Fibroblast of lung (primary cell): ENCODE data around the gene ANKLE2. TPM values are rescaled to one million over a fixed set of nuclear protein-coding genes. Genes with fewer than 3 reads are reported as not detected.
A peak's percentile ranks its signal among the peaks of the same experiment; 100 is the strongest.

ENCODE experiments used
- DNase-seq, 2 donors: peaks; one replicate each; pipeline versions ENCODE4 v3.0.0 to v3.0.0-alpha.2; 2010; ENCODE audit warnings: low read depth in 2 of 2
- H2AFZ ChIP-seq: 2 replicates; pipeline ENCODE4 v1.5.1; 2012; ENCODE audit warnings: low read length, control low read depth, inconsistent platforms
- H3K27ac ChIP-seq: 2 replicates; pipeline ENCODE4 v1.5.1; 2011; ENCODE audit warnings: low read length, control low read depth; ENCODE audit not compliant: insufficient read depth
- H3K27me3 ChIP-seq: 2 replicates; pipeline ENCODE4 v1.5.1; 2011; ENCODE audit warnings: mild to moderate bottlenecking, low read length; ENCODE audit not compliant: control insufficient read depth, insufficient read depth
- H3K36me3 ChIP-seq: 2 replicates; pipeline ENCODE4 v1.5.1; 2011; ENCODE audit warnings: low read length; ENCODE audit not compliant: control insufficient read depth, insufficient read depth
- H3K4me1 ChIP-seq: 2 replicates; pipeline ENCODE4 v1.5.1; 2011; ENCODE audit warnings: low read length; ENCODE audit not compliant: control insufficient read depth, insufficient read depth; ENCODE audit errors: extremely low read depth
- H3K4me2 ChIP-seq: 2 replicates; pipeline ENCODE4 v1.5.1; 2011; ENCODE audit warnings: low read length, control low read depth; ENCODE audit not compliant: insufficient read depth; ENCODE audit errors: extremely low read depth
- H3K4me3 ChIP-seq, 4 experiments: fragments of 200-600 bp in 1 of 4; sonication (generic) in 1 of 4; replicated peaks in 1 of 4; 2 replicates each; pipeline ENCODE4 v1.5.1; 2011 to 2016; ENCODE audit warnings: low read length in 4 of 4, low read depth in 3 of 4, mild to moderate bottlenecking in 3 of 4, control low read depth in 2 of 4, inconsistent platforms in 1 of 4, mixed read lengths in 1 of 4; ENCODE audit not compliant: insufficient read depth in 1 of 4; ENCODE audit errors: control extremely low read depth in 1 of 4
- H3K79me2 ChIP-seq: 2 replicates; pipeline ENCODE4 v1.5.1; 2012; ENCODE audit warnings: mild to moderate bottlenecking, low read length, inconsistent platforms; ENCODE audit not compliant: control insufficient read depth, insufficient read depth
- H3K9ac ChIP-seq: 2 replicates; pipeline ENCODE4 v1.5.1; 2011; ENCODE audit warnings: mild to moderate bottlenecking, low read length, control low read depth; ENCODE audit not compliant: insufficient read depth
- H3K9me3 ChIP-seq: 2 replicates; pipeline ENCODE4 v1.5.1; 2012; ENCODE audit warnings: low read depth, low read length; ENCODE audit not compliant: control insufficient read depth, insufficient read depth
- H4K20me1 ChIP-seq: 2 replicates; pipeline ENCODE4 v1.5.1; 2011; ENCODE audit warnings: low read length; ENCODE audit not compliant: control insufficient read depth, insufficient read depth; ENCODE audit errors: extremely low read depth
- CTCF ChIP-seq, 2 donors: IDR thresholded peaks in 1 of 2; conservative IDR thresholded peaks in 1 of 2; 1 replicate in 1 of 2; 2 replicates in 1 of 2; pipeline ENCODE4 v1.5.1; 2011 to 2012; ENCODE audit warnings: low read length in 2 of 2, control low read depth in 1 of 2, inconsistent platforms in 1 of 2, low read depth in 1 of 2, mild to moderate bottlenecking in 1 of 2
- EZH2 ChIP-seq: IDR thresholded peaks from 2 replicates; pipeline ENCODE4 v1.5.1; 2012; ENCODE audit warnings: low read length, control low read depth, mild to moderate bottlenecking; ENCODE audit errors: missing control alignments
- polyA plus RNA-seq, 2 donors: library from polyadenylated mRNA; depleted of rRNA in 1 of 2; stranded (reverse) in 1 of 2; unstranded in 1 of 2; fragments of >200 nt; gene quantifications; 2 replicates each; pipeline ENCODE4 v1.2.1, GENCODE V29; 2011 to 2012; ENCODE audit warnings: missing spikeins in 1 of 2
- total RNA-seq: library from RNA; depleted of rRNA; stranded (reverse); fragments of >200 nt; gene quantifications from 2 replicates; pipeline ENCODE4 v1.2.1, GENCODE V29; 2014

The ANKLE2 gene
- total and polyA plus RNA-seq, 2 donors (not counting 1 experiment from before 2014, with no cell fraction given): 55.8 to 55.9 TPM

DNA sequence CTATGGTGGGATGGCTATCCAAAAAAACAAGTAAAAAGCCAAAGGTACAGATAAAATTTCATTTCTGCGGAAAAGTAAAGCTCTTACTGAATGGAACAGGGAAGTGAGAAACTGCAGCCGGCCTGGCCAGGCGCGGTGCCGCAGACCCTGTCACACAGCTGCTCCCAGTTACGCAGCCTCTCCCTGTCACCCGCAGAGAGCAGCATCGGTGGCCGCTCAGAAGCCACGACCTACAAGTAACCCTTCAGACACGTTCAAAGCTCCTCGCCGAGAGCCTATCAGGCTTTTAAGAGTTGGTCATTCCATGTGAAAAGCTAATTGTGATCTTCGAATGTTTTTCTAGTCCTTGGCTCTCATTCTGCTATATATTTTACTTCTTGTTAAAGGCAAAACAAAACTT, 11.0 kb upstream of the ANKLE2 start:
- Histone ChIP-seq H3K36me3 (peaks cover 53% of the 10 kb centered on the region), H3K9me3 (no peaks in the 10 kb centered on the region), H3K27ac (no peak overlapping the region), H3K4me1 (peaks cover 17% of the 10 kb centered on the region), H4K20me1 (no peaks in the 10 kb centered on the region), H2AFZ (no peak overlapping the region), H3K4me2 (no peak overlapping the region), H3K9ac (no peak overlapping the region), H3K4me3 (no peak overlapping the region), H3K79me2 (peaks cover 3% of the 10 kb centered on the region), H3K27me3 (no peaks in the 10 kb centered on the region)
- TF ChIP-seq EZH2: no peak
- no peak for DNase-seq

GRCh38 chr12:132771126-132771838, 9.7 kb upstream of the ANKLE2 start:
- no peak overlapping the region for H2AFZ ChIP-seq
- no peak for TF ChIP-seq CTCF (conservative IDR thresholded peaks at IDR 0.05 in 1 of 2, IDR thresholded peaks at IDR 0.05 in 1 of 2; ENCODE audit: low read depth in 1 of 2, low read length in 2 of 2)
- TF ChIP-seq EZH2: no peak
- H3K9me3 ChIP-seq: no peaks in the 10 kb centered on the region
- no peaks in the 10 kb centered on the region for H4K20me1 ChIP-seq
- H3K79me2 ChIP-seq: peaks cover 3% of the 10 kb centered on the region
- no peak overlapping the region for H3K9ac ChIP-seq
- no peak overlapping the region for H3K27ac ChIP-seq
- peaks cover 10% of the 10 kb centered on the region for H3K4me1 ChIP-seq
- H3K36me3 ChIP-seq: peaks cover 45% of the 10 kb centered on the region
- no peaks in the 10 kb centered on the region for H3K27me3 ChIP-seq
- DNase-seq: peak; percentile 18 to 33
- no peak overlapping the region for H3K4me2 ChIP-seq
- no peak overlapping the region for H3K4me3 ChIP-seq

GRCh38 chr12:132766380-132767085, 4.9 kb upstream of the ANKLE2 start:
- peak; percentile 38 to 43 for DNase-seq
- no peaks in the 10 kb centered on the region for H3K27me3 ChIP-seq
- no peak overlapping the region for H3K4me3 ChIP-seq
- peaks cover 16% of the 10 kb centered on the region for H3K36me3 ChIP-seq
- H3K27ac ChIP-seq: peak overlapping the region; percentile 80
- H3K4me2 ChIP-seq: peak overlapping the region; percentile 75
- peak overlapping the region; percentile 23 for H3K9ac ChIP-seq
- H3K4me1 ChIP-seq: peaks cover 12% of the 10 kb centered on the region
- peak overlapping the region; percentile 39 for H2AFZ ChIP-seq
- H4K20me1 ChIP-seq: no peaks in the 10 kb centered on the region
- no peaks in the 10 kb centered on the region for H3K9me3 ChIP-seq
- TF ChIP-seq EZH2: no peak
- no peak for TF ChIP-seq CTCF (conservative IDR thresholded peaks at IDR 0.05 in 1 of 2, IDR thresholded peaks at IDR 0.05 in 1 of 2; ENCODE audit: low read depth in 1 of 2, low read length in 2 of 2)
- peaks cover 1% of the 10 kb centered on the region for H3K79me2 ChIP-seq
